Measurements from ENCODE around the gene VOPP1.
A peak's percentile ranks its signal among the peaks of the same experiment; 100 is the strongest.
"Not testable (repeated sequence)": the region's sequence is repeated elsewhere in the genome, so short reads cannot be mapped to it uniquely, and the experiment has no call there.

Gene VOPP1

DNA sequence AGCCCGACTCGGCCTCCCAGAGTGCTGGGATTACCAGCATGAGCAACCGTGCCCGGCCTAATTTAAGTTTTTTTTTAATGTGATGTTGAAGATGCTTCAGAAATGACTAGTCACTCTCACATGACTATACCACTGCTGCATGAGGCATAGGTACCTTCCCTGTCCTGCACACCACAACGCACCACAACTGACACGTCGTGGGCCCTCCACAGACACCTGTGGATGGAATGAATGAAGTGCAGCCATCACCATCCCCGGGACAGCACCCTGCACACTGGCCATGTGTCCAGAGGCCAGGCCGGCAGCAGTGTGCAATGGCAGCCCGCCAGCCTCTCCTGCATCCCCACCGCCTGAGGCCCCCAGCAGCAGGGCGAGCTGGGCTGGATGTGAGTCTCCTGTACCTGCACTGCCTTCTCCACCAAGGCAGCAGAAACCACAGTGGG lies 55.1 kb downstream of the VOPP1 start:
- H3K36me3 Mint-ChIP-seq: peaks cover 22% of the 10 kb centered on the region
- no peak overlapping the region for H3K4me3 Mint-ChIP-seq
- H3K9me3 Mint-ChIP-seq: no peaks in the 10 kb centered on the region
- H3K4me1 Mint-ChIP-seq: peaks cover 38% of the 10 kb centered on the region
- H3K27me3 Mint-ChIP-seq: no peaks in the 10 kb centered on the region
- H3K27ac Mint-ChIP-seq: no peak overlapping the region

- Mint-ChIP-seq H3K4me1 (peaks cover 42% of the 10 kb centered on the region), H3K27me3 (no peaks in the 10 kb centered on the region), H3K4me3 (no peak overlapping the region), H3K9me3 (no peaks in the 10 kb centered on the region), H3K36me3 (peaks cover 22% of the 10 kb centered on the region), H3K27ac (peak overlapping the region; percentile 76)
Measured at GRCh38 chr7:55516409-55516808, 55.9 kb downstream of the VOPP1 start.

GRCh38 chr7:55515569-55516279 lies 56.6 kb downstream of the VOPP1 start:
- H3K27ac Mint-ChIP-seq: peak overlapping the region; percentile 76
- H3K4me1 Mint-ChIP-seq: peaks cover 46% of the 10 kb centered on the region
- H3K4me3 Mint-ChIP-seq: no peak overlapping the region
- no peaks in the 10 kb centered on the region for H3K27me3 Mint-ChIP-seq
- H3K9me3 Mint-ChIP-seq: no peaks in the 10 kb centered on the region
- peaks cover 22% of the 10 kb centered on the region for H3K36me3 Mint-ChIP-seq

GRCh38 chr7:55514546-55515265 lies 57.6 kb downstream of the VOPP1 start:
- Mint-ChIP-seq H3K9me3 (no peaks in the 10 kb centered on the region), H3K36me3 (peaks cover 22% of the 10 kb centered on the region), H3K27ac (no peak overlapping the region), H3K27me3 (no peaks in the 10 kb centered on the region), H3K4me1 (peaks cover 54% of the 10 kb centered on the region), H3K4me3 (no peak overlapping the region)

DNA sequence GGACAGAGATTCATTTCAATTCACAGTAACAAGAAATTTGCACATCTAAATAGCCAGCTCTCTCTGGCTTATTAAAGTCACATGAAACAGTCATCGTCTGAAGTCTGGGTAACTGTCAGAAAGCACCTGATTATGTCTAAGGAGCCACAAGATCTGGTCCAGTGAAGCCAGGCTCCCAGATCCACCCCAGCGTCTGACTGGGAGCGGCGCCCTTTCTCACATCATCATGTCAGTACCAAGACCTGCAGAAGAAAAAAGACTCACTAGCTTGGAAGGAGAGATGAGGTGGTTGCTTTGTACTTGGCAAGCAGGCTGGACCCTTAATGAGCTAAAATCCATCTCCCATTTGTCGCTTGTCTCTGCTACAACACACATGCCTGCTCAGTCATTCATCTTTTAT lies 58.4 kb downstream of the VOPP1 start:
- no peak overlapping the region for H3K27ac Mint-ChIP-seq
- H3K9me3 Mint-ChIP-seq: no peaks in the 10 kb centered on the region
- H3K4me1 Mint-ChIP-seq: peaks cover 58% of the 10 kb centered on the region
- no peaks in the 10 kb centered on the region for H3K27me3 Mint-ChIP-seq
- no peak overlapping the region for H3K4me3 Mint-ChIP-seq
- peaks cover 16% of the 10 kb centered on the region for H3K36me3 Mint-ChIP-seq

GRCh38 chr7:55512635-55513191 lies 59.6 kb downstream of the VOPP1 start:
- peaks cover 6% of the 10 kb centered on the region for H3K36me3 Mint-ChIP-seq
- H3K27ac Mint-ChIP-seq: no peak overlapping the region
- no peaks in the 10 kb centered on the region for H3K27me3 Mint-ChIP-seq
- H3K9me3 Mint-ChIP-seq: no peaks in the 10 kb centered on the region
- no peak overlapping the region for H3K4me3 Mint-ChIP-seq
- peaks cover 55% of the 10 kb centered on the region for H3K4me1 Mint-ChIP-seq

DNA sequence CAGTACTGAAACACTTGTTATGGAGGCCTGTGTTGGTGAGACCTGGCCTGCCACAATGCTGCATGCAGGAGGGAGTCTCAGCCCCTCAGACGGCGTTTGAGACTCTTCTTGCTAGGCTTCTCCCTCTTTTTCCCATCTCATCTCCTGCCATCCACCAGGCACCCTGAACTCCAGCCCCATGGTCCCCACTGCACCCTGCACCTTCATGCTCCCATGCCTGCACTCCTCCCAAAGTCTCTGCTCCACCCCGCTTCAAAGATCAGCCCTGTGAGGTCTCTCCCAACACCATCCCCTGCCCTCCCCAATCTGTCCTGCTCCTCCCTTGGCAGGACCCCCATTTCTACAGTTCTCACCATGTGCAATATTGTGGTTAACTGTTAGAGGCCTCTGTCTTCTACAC lies 61.7 kb downstream of the VOPP1 start:
- peak overlapping the region; percentile 32 for H3K27ac Mint-ChIP-seq
- H3K36me3 Mint-ChIP-seq: peaks cover 11% of the 10 kb centered on the region
- no peaks in the 10 kb centered on the region for H3K9me3 Mint-ChIP-seq
- H3K4me1 Mint-ChIP-seq: peaks cover 63% of the 10 kb centered on the region
- no peaks in the 10 kb centered on the region for H3K27me3 Mint-ChIP-seq
- no peak overlapping the region for H3K4me3 Mint-ChIP-seq

DNA sequence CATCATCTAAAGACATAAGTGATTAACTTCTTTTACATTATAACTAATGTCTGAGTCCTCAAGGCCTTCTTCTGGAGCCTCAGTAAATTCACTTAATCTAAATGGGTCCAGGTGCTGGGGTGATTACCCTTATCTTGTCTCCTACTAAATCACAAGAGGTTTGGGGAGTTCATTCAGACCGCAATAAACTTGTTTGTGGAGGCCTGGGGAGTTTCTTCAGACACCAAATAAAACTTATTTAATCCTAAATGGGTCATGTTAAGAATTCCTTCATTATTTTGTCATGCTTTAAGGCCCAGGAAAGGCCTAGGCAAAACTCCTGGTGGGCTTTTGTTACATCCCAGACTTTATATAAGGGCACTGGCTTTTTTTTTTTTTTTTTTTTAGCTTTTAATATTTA lies 62.1 kb downstream of the VOPP1 start:
- not testable (repeated sequence) for H3K27ac Mint-ChIP-seq, H3K9me3 Mint-ChIP-seq
- peaks cover 67% of the 10 kb centered on the region for H3K4me1 Mint-ChIP-seq

GRCh38 chr7:55509322-55509721 lies 63.0 kb downstream of the VOPP1 start:
- H3K4me3 Mint-ChIP-seq: no peak overlapping the region
- no peaks in the 10 kb centered on the region for H3K27me3 Mint-ChIP-seq
- H3K9me3 Mint-ChIP-seq: no peaks in the 10 kb centered on the region
- H3K27ac Mint-ChIP-seq: peak overlapping the region; percentile 70
- H3K36me3 Mint-ChIP-seq: peaks cover 10% of the 10 kb centered on the region
- peaks cover 76% of the 10 kb centered on the region for H3K4me1 Mint-ChIP-seq

More for the DNA sequence above, 62.1 kb downstream of the VOPP1 start:
- H3K27me3 Mint-ChIP-seq, H3K4me3 Mint-ChIP-seq: not testable (repeated sequence)
- peaks cover 11% of the 10 kb centered on the region for H3K36me3 Mint-ChIP-seq

GRCh38 chr7:55508221-55509011 lies 63.9 kb downstream of the VOPP1 start:
- Mint-ChIP-seq H3K9me3 (no peaks in the 10 kb centered on the region), H3K36me3 (peaks cover 8% of the 10 kb centered on the region), H3K4me3 (no peak overlapping the region), H3K4me1 (peaks cover 82% of the 10 kb centered on the region), H3K27ac (peak overlapping the region; percentile 59), H3K27me3 (no peaks in the 10 kb centered on the region)

GRCh38 chr7:55507743-55508142 lies 64.6 kb downstream of the VOPP1 start:
- Mint-ChIP-seq H3K9me3 (no peaks in the 10 kb centered on the region), H3K27me3 (no peaks in the 10 kb centered on the region), H3K4me1 (peaks cover 84% of the 10 kb centered on the region), H3K27ac (peak overlapping the region; percentile 90), H3K36me3 (peaks cover 5% of the 10 kb centered on the region), H3K4me3 (no peak overlapping the region)

DNA sequence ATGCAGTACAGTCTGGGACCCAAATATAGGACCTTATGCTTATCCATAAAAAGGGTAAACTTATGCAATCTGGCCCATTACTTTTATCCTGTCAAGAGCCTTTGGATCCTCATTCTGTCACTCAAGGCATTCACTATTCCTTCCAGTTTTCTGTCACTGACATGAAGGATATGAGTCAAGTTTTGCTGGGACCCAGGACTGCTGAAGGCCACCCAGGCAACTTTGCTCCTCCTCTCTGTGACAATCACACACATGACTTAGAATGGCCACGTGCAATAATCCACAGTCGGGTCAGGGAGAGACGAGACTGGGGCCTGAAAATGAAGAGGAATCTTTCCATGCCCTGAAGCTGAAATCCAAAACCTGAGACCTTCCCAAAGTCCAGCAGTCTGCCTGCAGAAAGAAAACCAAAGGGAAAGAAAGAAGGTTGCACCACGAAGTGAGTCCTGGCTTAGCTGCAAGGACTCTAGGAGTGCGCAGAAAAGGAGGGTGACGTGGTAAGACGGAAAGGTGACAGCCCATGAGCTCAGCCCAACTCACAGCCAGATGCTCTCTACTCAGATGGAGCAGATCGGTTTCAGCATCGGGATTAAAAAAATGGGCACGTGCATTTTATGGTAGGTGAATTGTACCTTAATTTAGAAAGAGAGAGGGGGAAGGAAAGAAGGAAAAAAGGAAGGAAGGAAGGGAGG lies 67.2 kb downstream of the VOPP1 start:
- peaks cover 5% of the 10 kb centered on the region for H3K36me3 Mint-ChIP-seq
- H3K27ac Mint-ChIP-seq: peak overlapping the region; percentile 81
- peaks cover 86% of the 10 kb centered on the region for H3K4me1 Mint-ChIP-seq
- H3K27me3 Mint-ChIP-seq: no peaks in the 10 kb centered on the region
- no peak overlapping the region for H3K4me3 Mint-ChIP-seq
- no peaks in the 10 kb centered on the region for H3K9me3 Mint-ChIP-seq

- Mint-ChIP-seq H3K36me3 (peaks cover 5% of the 10 kb centered on the region), H3K9me3 (no peaks in the 10 kb centered on the region), H3K27ac (peak overlapping the region; percentile 89), H3K27me3 (no peaks in the 10 kb centered on the region), H3K4me1 (peaks cover 86% of the 10 kb centered on the region), H3K4me3 (no peak overlapping the region)
Measured at GRCh38 chr7:55504093-55504859, 68.0 kb downstream of the VOPP1 start.

DNA sequence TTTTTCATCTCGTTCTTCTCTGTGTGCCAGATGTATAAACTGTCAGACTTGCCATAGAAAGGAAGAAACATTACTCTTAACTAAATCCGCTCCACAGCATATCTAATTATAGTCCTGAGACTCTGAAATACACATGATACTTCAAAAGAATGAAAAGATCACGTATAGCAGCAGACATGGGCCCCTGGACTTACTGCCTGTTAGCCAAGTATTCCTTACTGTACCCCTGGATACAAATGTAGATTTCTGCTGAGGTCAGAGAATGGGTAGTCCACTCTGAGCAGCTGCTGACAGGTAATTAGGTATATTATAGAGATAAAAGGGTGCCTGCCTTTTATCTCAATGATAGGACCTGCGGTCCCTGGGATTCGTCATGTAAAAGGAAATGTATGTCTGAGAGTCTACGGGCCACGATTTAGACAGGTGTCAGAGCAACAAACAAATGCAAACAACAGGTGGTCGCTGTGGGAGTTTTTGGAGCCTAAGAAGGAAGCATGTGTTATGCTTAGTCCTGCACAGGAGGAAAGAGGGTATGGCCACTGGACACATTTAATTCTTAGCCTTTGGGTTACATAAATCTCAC lies 69.4 kb downstream of the VOPP1 start:
- H3K4me3 Mint-ChIP-seq: no peak overlapping the region
- H3K27ac Mint-ChIP-seq: peak overlapping the region; percentile 59
- H3K9me3 Mint-ChIP-seq: no peaks in the 10 kb centered on the region
- H3K4me1 Mint-ChIP-seq: peaks cover 81% of the 10 kb centered on the region
- no peaks in the 10 kb centered on the region for H3K27me3 Mint-ChIP-seq
- peaks cover 5% of the 10 kb centered on the region for H3K36me3 Mint-ChIP-seq
